GM12873 (cell line): ENCODE data around the gene ZNF296.

ENCODE experiments used
- CTCF ChIP-seq: IDR thresholded peaks from 2 replicates; pipeline ENCODE4 v1.5.1; 2012; ENCODE audit warnings: low read depth, mild to moderate bottlenecking, moderate library complexity, low read length, control low read depth; ENCODE audit not compliant: insufficient read depth; ENCODE audit errors: missing control alignments

Gene ZNF296

DNA sequence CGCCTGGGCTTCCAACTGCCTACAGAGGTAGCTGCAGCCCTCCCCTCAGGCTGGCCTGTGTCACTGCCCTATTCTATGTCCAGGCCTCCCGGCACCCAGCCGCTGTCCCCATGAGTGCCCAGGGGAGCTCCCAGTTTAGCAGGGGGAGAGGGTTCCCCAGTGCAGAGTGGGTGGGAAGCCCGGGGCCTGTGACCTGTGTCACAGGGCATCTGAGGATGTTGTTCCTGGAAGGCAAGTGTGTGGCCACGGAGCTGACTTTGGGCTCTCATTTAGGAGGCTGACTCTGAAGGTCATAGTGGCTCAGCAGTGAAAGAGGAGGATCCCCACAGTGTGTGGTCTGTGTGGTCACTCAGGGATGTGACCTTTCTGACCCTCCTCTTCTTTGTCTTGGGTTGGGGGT, 41.8 kb upstream of the ZNF296 start:
- TF ChIP-seq CTCF: no peak

GRCh38 chr19:45117671-45118070, 41.4 kb upstream of the ZNF296 start:
- TF ChIP-seq CTCF: no peak

GRCh38 chr19:45117167-45117594, 40.9 kb upstream of the ZNF296 start:
- no peak for TF ChIP-seq CTCF

DNA sequence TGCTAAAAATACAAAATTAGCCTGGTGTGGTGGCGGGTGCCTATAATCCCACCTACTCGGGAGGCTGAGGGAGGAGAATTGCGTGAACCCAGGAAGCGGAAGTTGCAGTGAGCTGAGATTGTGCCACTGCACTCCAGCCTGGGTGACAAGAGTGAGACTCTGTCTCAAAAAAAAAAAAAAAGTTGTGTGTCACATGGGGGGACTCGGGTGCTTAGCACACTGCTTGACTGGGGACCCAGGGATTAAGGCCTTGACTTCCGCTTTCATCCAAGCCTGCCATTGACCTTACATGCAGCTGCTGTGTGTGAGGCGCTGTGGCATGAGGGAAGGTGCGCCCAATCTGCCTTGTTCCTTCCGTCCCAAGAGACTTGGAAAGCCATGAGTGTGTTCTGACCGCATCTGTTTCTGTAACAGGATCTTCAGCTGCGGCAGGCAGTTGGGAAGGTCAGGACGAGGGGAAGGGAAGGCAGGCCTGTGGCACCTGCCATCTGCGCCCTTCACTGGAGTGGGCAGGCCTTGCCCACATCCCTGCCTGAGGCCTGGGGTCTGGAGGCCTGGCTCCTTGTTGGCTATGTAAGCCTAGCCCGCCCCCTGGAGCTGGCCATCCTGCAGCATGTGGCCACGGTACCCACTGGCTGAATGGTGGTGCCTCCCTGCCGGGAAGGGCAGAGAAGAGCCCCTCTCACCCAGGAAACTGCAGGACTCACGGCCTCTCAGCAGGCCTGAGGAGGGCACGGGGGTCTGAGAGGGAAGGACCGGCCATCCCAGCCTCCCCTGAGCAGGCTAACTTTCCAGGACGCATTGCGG, 39.7 kb upstream of the ZNF296 start:
- TF ChIP-seq CTCF: no peak

- TF ChIP-seq CTCF: no peak
These were observed 37.8 kb upstream of the ZNF296 start for GRCh38 chr19:45114116-45114515.

DNA sequence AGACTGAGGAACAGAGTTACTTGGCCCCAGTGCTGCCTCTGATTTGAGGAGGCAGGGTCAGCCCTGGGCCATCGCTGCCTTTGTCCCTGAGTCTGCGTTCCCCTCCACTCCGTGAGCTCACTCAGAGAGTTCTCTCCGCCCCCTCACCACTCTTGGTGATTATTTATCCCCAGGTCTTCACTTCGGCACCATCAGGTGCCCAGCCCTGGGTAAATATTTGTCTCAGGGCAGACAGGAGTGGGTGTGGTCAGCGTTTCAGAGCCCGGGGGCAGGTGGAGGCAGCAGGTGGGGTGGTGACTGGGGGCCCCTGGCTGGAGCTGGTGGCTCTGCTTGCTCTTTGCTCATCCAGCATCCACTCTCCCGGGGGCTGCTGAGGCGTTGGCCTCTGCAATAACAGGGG, 37.4 kb upstream of the ZNF296 start:
- TF ChIP-seq CTCF: no peak

GRCh38 chr19:45112111-45112827, 36.0 kb upstream of the ZNF296 start:
- peak; percentile 33 for TF ChIP-seq CTCF
